Right lobe of liver (tissue), 4 donors: ENCODE measurements around the gene ATP1A1.

Experiments used
- POLR2A ChIP-seq: fragments of 450-650 bp; IDR thresholded peaks from one replicate; pipeline ENCODE4 v1.6.1; 2017; ENCODE audit warnings: antibody characterized with exemption, mild to moderate bottlenecking
- TF ChIP-seq, protein P1 (sequence below), 4 donors: fragments of 200-600 bp in 3 of 4; fragments of 450-650 bp in 1 of 4; IDR thresholded peaks; one replicate each; pipeline versions ENCODE4 v1.5.1 to v1.8.0; 2016 to 2022; ENCODE audit warnings: antibody characterized with exemption in 4 of 4, mild to moderate bottlenecking in 2 of 4
- donor health status: DM: no; HTN: no; CAD: no.
- donor health status: DM: no; HTN: no; CAD: no.
- donor health status: DM: no; HTN: yes; CAD: no.

DNA sequence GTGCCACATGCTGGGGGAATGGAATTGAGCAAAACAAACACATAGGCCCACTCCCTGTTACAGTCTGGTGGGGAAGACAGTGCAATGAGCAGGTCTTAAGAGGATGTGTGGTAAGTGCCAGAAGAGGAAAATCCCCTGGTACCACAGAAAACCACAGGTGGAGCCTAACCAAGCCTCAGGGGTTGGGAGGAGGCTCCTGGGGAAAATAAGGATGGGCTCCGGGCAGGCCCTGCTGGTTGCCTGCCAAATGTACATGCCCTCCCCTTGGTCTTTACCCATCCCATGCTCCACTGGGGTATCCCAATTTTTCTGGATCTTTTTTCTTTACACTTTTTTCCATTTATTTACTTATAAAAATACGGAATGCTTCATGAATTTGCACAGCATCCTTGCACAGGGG is 40.4 kb downstream of the ATP1A1 start:
- no peak for TF ChIP-seq POLR2A
- TF ChIP-seq, protein P1, sequence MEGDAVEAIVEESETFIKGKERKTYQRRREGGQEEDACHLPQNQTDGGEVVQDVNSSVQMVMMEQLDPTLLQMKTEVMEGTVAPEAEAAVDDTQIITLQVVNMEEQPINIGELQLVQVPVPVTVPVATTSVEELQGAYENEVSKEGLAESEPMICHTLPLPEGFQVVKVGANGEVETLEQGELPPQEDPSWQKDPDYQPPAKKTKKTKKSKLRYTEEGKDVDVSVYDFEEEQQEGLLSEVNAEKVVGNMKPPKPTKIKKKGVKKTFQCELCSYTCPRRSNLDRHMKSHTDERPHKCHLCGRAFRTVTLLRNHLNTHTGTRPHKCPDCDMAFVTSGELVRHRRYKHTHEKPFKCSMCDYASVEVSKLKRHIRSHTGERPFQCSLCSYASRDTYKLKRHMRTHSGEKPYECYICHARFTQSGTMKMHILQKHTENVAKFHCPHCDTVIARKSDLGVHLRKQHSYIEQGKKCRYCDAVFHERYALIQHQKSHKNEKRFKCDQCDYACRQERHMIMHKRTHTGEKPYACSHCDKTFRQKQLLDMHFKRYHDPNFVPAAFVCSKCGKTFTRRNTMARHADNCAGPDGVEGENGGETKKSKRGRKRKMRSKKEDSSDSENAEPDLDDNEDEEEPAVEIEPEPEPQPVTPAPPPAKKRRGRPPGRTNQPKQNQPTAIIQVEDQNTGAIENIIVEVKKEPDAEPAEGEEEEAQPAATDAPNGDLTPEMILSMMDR (IDR thresholded peaks at IDR 0.05) = no peak
